DMS53 treated with DMSO at 0.1 percent for 48 hours (cell line): ENCODE results near the gene PPARA.

Source experiments
- DNase-seq: peaks from one replicate; lab custom pipeline; 2025; ENCODE audit not compliant: unreplicated experiment; lab: John Stamatoyannopoulos, UW

PPARA gene

DNA sequence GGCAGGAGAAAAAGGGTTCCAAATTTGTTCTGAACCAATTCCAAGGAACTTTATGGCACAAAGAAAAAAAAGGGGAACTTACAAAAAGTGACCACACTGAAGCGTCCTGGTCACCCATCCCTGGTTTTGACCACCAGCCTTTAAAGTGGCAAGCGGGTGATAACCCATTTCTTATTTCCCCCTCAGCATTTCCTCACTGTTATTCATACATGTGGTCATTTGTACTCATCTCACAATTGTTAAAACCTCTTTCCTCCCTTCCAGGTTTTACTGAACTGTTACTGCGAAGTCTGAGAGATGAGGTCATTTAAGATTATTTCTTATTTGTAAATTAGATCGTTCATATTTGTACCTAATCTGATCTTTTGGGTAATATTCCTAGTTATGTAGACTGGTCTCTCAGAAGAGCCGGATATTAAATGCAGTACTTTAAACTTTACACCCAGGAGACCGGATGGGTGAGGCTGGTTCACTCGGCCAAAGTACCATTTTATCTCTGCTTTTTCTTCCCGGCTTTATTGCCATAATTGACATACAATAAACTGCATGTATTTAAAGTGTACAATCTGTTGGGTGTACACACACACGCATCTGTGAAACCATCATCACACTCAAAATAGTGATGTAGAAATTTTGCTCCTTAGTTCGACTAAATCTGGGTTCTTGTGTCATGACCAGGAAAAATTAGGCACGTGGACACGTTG is 52.7 kb downstream of the PPARA start:
- DNase-seq = no peak

DNA sequence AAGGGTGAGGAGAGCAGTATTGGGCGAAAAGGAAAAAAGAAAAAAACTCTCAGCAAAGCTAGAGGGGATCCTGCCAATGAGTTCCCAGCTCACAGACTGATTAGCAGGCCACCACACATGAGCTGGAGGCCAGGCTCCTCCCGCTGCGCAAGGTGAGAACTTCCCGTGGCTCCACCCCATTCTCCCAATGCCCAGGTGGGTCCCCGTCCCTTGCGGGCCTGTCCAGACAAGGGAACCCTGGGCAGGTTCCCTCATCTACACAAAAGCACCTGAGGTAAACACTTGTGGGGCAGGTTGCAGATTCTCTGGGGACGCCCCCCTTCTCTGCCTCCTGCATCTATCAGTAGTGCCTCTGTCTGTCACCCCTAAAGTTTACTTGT is 53.3 kb downstream of the PPARA start:
- DNase-seq = no peak

DNA sequence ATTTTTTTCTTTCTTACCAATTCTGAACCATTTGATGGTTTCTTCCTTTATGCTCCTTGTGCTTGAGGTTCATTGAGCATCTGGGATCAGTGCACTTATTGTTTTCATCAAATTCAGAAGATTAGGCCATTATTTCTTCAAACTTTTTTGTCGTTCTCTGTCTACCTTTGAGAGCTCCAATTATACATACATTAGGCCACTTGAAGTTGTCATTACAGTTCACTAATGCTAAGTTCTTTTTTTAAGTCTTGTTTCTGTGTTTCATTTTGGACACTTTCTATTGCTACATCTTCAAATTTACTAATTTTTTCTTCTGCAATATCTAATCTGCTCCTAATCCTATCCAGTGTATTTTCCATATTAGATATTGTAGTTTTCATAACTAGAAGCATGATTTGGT is 58.9 kb downstream of the PPARA start:
- DNase-seq = no peak

DNA sequence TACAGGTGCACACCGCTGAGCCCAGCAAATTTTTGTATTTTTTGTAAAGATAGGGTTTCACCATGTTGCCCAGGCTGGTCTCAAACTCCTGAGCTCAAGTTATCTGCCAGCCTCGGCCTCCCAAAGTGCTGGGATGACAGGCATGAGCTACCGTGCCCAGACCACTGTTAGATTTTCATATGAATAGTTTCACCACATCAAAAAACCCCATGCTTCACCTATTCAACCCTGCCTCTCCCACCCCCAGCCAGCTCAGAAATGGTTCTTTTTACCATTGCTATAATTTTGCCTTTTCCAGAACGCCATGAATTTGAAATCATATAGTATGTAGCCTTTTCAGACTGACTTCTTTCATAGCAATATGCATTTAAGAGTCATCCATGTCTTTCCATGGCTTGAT is 61.9 kb downstream of the PPARA start:
- no peak for DNase-seq

DNA sequence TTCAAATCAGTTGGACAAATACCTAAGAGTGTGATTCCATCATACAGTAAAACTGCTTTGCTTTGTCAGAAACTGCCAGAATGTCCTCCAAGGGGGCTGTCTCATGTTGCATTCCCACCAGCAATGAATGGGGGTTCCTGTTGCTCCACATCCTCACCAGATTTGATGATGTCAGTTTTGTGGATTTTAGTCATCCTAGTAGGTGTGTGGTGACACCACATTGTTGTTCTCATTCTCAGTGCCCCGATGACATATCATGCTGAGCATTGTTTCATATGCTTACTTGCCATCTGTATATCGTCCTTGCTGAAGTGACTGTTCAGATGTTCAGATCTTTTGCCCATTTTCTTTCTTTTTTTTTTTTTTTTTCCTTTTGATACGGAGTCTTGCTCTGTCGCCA is 62.7 kb downstream of the PPARA start:
- no peak for DNase-seq

DNA sequence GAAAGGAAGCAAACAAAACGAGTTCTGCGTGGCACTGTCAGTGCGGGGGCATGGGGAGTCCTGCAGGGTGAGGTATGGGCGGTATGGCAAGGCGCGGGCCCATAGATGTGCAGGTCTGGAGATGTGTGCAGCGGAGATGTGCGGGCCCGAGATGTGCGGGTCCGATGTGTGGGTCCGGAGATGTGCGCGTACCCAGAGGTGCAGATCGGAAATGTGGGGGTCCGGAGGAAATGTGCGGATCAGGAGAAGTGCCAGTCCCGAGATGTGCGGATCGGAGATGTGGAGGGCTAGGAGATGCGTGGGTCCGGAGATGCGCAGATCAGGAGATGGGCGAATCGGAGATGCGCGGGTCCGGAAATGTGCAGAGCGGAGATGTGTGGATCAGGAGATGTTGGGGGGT is 63.8 kb downstream of the PPARA start:
- DNase-seq = no peak

DNA sequence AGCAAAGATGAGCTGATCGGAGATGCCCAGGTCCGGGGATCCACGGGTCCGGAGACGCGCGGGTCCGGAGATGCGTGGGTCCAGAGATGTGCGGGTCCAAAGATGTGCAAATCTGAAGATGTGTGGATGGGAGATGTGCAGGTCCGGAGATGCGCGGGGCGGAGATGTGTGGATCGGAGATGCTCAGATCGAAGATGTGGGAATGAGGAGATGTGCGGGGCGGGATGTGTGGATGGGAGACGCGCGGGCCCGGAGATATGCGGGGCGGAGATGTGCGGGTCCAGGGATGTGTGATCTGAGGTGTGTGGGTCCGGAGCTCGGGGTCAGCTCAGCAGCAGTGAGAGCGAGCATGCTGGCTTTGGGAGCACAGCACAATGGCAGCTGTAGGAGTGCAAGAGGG is 64.3 kb downstream of the PPARA start:
- DNase-seq = no peak

DNA sequence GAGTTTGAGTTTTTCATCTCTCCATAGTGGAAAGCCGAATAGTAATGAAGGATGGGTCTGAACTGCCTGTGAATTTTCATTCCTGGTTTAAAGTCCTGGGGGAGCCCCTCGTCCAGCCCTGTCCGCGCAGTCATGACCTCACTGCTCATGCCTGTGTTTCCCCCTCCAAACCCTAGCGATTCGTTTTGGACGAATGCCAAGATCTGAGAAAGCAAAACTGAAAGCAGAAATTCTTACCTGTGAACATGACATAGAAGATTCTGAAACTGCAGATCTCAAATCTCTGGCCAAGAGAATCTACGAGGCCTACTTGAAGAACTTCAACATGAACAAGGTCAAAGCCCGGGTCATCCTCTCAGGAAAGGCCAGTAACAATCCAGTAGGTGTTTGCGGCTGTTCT is 69.3 kb downstream of the PPARA start:
- peak; percentile 17 for DNase-seq

DNA sequence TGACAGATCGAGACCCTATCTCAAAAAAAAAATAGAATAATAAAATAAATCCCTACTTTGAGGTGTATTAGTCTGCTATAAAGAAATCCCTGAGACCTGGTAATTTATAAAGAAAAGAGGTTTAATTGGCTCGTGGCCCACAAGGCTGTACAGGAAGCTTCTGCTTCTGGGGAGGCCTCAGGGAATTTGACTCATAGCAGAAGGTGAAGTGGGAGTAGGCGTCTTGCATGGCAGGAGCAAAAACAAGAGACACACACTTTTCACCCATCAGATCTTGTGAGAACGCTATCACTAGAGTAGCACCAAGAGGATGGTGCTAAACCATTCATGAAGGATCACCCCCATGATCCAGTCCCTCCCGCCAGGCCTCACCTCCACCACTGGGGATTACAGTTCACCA is 70.6 kb downstream of the PPARA start:
- DNase-seq = no peak

DNA sequence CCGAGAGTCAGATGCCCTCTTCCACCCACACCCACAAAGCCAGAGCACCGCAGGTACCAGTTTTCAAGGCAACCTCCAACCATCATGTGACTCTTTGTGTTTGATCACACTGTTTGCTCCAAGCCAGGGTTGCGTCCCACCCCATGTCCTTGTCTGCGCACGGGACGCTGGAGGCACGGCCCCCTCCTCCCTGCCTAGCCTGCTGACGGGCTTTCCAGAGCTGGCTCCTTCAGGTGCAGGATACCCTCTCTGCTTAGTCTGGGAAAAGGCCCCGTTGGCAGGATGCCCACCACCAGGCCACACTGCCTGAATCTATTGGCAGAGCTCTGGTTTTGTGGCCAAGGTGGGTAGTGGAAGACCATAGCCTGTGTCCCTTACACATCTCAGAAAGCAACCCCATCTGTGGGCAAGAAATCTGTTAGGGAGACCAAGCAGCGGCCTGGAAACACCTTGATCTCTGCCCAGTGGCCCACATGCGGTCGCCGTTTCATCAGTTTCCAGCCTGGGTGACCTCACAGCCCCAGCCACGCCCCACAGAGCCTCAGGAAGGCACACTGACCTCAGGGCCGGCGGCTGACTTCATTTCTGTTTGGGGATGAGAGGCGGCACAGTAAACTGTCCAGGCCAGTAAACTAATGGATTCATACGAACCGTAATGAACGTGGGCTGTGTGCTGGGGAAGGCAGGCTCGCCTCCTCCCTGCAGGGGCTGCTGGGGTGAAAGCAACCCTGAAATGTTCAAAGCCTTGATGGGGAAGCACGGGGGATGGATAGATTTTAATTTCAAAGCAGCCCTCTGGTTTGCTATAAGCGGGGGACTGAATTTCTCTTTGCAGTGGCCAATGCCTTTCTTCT is 73.9 kb downstream of the PPARA start:
- DNase-seq = no peak

DNA sequence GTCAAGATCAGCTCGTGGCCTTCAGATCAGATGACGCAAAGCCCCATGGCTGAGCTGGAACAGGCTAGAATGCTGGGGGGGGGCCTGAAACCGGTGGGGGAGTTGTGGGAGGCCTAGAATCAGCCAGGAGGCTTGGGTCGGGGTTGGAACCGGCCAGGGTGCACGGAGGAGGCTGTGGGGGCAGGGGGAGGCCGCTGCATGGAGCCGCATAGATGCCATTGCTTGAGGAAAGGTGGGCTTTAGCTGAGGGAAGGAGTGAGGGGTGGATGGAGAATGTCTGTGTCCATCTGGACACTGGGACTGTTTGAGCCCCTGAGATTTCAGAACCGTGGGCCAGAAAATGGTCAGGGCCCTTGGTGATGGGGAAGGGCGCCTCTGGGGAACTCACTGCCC is 74.6 kb downstream of the PPARA start:
- DNase-seq = no peak

DNA sequence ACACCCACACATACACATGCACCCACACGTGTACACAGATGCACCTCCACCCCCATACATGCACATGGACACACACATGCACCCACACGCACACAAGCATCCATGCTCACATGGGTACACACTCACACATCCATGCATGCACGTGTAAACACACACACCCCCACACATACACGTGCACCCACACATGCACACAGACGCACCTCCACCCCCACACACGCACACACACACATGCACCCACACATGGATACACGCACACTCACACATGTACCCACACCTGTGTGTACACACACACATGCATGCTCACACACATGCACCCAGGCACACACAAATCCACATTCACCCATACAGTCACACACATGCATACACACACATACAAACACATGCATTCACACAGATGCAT is 75.3 kb downstream of the PPARA start:
- no peak for DNase-seq

DNA sequence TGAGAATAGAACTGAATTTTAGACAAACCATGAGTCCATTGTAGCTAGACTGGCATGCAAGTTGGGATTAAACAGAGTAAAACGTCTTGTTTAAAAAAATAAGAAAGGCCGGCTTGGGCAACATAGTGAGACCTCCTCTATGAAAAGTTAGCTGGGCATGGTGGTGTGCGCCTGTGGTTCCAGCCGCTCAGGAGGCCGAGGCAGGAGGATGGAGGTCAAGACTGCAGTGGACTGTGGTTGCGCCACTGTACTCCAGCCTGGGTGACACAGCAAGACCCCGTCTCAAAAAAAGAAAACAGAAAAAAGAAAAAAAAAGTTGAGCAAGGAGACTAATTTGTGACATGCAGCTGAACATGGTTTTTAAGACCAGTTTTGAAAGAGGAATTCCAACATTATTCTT is 76.3 kb downstream of the PPARA start:
- DNase-seq = no peak

DNA sequence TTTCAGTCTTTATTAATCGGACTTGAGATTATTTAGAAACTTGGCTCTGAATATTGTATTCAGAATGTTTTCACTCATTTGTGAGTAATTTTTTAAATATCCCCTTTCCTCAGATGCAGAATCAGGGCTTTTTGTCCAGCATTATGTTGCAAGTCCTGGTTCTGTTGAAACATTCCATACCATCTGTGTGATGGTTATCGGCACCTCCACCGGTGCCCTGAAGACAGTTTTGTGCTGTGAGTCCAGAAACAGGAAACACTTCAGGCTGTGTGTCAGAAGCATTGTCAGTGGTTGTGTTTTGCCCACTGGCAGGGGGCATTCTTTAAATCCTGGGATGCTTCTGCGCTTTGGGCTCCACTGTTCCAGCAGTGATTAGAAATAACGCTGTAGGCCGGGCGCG is 79.4 kb downstream of the PPARA start:
- DNase-seq = no peak

DNA sequence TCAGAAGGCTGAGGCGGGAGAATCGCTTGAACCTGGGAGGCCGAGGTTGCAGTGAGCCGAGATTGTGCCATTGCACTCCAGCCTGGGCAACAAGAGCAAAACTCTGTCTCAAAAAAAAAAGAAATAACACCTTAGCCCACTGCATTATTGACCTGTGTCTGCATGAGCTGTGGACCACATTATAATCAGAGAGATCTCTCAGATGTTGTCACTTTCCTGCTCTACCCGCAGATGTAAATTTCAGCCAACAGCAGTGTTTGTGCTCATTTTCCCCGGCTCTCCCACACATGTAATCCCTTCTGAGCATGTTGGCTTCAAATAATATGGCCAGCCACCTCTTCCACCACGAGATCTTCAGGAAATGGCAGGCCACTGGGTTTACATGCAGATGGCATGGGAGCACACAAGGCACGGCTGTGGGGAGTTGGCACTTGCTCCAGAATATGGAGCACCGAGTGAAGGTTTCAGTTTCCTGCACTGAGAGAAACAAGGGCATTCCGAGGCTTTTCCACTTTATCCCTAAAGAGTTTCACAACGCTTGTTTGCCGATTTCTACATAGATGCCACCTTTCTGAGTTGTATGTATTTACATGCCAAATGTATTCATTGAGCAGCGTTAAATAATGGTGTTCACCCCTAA is 80.1 kb downstream of the PPARA start:
- no peak for DNase-seq

DNA sequence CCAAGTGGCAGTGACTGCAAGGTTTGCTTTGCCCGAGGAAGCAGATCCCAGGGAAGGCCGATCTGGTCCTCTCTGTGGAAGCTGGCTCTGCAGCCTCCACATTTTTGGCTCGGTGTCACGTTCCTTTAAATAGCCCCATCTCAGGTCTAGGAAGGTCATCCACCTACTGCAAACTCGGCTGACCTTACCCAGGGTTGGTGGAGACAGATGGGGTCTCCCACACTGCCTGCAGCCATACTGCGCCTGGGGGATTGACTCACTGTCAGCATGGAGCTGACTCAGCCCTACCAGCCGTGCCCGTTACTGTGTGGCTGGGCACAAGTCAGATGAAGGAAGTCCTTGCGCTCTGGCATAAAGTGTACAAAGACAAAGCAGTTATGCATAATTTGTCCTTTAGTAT is 82.9 kb downstream of the PPARA start:
- DNase-seq = no peak

DNA sequence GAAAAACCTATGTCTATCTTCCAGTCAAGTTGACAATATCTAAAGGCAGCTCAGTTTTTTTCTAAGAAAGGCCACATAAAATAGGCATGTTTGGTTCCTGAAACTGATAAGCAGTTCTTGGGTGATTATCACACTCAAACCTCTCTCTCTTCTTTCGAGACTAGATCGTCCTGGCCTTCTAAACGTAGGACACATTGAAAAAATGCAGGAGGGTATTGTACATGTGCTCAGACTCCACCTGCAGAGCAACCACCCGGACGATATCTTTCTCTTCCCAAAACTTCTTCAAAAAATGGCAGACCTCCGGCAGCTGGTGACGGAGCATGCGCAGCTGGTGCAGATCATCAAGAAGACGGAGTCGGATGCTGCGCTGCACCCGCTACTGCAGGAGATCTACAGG is 84.6 kb downstream of the PPARA start:
- no peak for DNase-seq

DNA sequence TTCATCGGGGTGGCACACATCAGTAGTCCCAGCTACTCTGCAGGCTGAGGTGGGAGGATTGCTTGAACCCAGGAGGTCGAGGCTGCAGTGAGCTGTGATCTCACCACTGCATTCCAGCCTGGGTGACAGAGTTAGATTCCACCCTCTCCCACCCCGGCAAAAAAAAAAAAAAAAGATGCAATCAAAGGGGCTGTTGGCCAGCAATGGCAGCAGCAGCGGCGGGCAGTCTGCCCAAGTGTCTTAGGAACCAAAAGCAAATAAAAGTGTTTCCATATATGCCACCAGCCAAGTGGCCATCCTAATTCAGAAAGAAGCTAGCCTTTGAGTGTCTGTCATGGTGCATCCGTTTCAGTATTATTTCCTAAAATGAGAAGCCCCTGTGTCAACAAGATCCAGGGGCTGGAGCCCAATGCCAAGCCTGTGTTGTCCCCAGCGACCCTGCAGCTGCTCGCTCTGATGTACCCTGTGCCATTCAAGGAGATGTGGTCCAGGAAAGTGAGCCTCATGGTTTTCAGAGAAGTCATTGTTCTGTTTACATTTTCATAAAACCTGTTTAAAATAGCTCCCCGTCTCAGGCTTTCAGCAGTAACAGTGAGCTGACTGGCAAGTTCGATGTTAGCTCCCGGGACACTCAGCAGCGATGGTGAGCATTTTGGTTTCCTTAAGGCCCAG is 87.3 kb downstream of the PPARA start:
- no peak for DNase-seq

DNA sequence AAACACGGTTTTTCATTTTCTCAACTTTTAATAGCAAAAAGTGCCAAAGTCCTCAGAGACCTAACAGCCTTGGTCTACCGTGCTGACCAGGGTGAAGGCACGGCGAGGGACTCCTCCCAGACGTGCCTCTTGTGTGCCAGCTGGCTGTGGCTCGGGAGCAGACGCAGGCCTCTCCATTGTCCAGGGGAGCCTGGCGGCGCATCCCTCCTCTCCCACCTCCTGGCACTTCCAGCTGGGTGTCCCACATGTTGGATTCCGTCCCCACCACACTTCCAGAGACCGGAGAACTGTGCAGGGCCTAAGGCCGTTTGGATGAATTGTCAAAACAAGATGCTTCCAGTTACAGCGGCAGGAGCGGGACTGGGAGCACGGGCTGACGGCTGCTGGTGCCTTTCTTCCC is 88.2 kb downstream of the PPARA start:
- DNase-seq = no peak

DNA sequence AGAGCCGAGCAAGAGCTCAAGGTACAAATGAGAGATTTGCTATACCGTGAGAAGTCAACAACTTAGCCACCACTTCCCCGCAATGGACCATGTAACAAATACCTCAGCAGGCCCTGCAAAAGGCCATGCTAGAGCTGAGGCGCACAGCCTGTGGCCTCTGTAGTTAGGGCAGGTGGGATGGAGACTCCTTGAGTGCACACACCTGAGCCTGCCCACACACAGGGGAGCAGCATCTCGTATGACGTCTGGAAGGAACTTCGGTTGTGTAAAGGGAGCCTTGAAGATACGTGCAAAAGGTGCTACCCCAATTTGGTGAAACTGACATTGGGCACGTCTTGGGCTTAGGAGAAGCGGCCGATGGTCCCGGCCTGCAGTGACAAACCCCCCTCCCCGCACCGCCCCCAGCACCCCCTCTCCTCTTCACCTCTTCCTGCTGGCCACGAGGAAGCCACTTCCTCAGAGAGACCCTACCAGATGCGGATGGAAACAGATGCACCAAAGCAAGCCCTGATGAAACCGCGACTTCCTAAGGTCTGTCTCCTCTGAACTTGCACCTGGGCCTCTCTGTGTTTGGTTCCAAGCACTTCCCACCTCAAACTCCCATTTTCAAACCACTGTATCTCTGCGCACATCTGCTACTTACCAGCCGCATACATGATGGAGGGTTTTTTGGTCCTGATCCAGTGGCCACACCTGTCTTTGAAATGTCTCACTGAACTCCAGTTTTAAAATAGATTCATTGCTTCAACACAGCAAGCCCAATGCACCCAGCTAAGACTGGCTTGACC is 89.1 kb downstream of the PPARA start:
- no peak for DNase-seq

DNA sequence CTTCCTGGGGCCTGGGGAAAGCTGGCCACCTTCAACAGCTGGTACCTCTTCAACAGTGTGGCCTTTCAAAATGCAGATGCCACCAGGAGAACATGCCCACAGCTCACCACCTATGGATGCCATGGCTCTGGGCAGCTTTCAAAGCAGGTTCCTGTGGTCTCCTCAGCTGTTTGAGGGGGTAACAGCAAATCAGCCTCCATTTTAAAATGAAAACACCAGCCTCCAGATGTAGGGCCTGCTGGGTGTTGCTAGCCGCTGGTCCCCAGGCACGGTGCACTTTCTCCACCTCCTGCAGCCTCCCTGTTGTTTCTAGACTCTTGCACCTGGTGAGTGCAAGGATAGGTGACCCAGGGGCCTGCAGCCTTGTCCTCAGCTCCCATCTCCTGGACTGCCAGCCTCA is 89.7 kb downstream of the PPARA start:
- no peak for DNase-seq
